GM06990 (cell line): ENCODE measurements around the gene ACVR1.

Source experiments
- DNase-seq: peaks from one replicate; pipeline ENCODE4 v3.0.0-alpha.2; 2011; ENCODE audit not compliant: insufficient read length; ENCODE audit errors: extremely low read depth
- H3K27me3 ChIP-seq: replicated peaks from 2 replicates; pipeline ENCODE4 v1.6.0; 2011; ENCODE audit warnings: low read length; ENCODE audit not compliant: control insufficient read depth, insufficient read depth
- H3K36me3 ChIP-seq: 2 replicates; pipeline ENCODE4 v1.5.1; 2011; ENCODE audit warnings: low read length; ENCODE audit not compliant: control insufficient read depth, insufficient read depth
- H3K4me3 ChIP-seq: replicated peaks from 2 replicates; pipeline ENCODE4 v1.5.1; 2011; ENCODE audit warnings: low read depth, mild to moderate bottlenecking, control low read depth, low read length
- CTCF ChIP-seq: IDR thresholded peaks from 2 replicates; pipeline ENCODE4 v1.5.1; 2011; ENCODE audit warnings: low read length, control low read depth, mild to moderate bottlenecking, inconsistent platforms; ENCODE audit not compliant: insufficient read depth, poor library complexity, severe bottlenecking

ACVR1 gene

GRCh38 chr2:157842106-157842879 lies 33.8 kb downstream of the ACVR1 start:
- Histone ChIP-seq H3K27me3 (peaks cover 1% of the 10 kb centered on the region; the same call in 1 of the 2 replicates), H3K4me3 (no peak overlapping the region), H3K36me3 (no peaks in the 10 kb centered on the region)
- TF ChIP-seq CTCF = no peak
- no peak for DNase-seq

DNA sequence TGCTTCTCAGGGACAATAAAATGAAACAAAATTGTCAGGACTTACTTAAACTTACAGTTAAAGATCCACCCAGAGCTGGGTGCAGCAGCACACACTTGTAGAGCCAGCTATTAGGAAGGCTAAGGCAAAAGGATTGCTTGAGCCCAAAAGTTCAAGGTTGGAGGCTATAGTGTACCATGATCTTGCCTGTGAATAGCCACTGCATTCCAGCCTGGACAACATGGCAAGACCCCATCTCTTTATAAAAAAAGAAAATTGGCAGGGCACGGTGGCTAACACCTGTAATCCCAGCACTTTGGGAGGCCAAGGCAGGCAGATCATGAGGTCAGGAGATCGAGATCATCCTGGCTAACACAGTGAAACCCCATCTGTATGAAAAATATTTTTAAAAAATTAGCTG lies 34.6 kb downstream of the ACVR1 start:
- Histone ChIP-seq H3K27me3 (peaks cover 1% of the 10 kb centered on the region; the same call in 1 of the 2 replicates), H3K4me3 (no peak overlapping the region), H3K36me3 (no peaks in the 10 kb centered on the region)
- TF ChIP-seq CTCF = no peak
- DNase-seq = no peak

DNA sequence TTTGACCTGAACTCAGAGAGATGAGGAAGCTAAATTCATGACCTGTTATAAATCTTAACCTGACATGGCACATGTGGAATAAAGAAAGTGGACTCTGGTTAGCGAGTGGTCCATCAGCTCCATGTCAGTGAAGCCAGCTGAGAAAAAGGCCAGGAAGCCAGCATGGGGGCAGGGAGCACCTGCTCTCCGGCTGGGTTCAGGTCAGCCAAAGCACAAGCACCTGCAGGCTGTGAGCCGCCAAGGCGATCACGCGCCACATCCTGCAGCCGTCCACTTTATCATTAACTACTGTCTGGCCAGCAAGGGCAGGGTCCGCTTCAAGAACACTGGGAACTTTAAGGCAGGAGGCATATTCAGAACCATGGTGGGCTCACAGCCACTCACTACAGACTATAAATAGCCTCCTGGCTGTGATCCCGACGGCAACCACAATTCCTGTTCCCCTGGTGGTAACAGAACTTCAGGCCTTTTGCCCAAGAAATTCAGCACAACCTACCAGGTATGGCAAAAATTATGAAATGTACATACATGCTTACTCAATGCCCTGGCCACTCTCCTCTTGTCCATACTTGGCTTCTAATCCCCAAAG lies 35.5 kb downstream of the ACVR1 start:
- H3K36me3 ChIP-seq = no peaks in the 10 kb centered on the region
- DNase-seq = no peak
- peaks cover 1% of the 10 kb centered on the region; the same call in 1 of the 2 replicates for H3K27me3 ChIP-seq
- H3K4me3 ChIP-seq = no peak overlapping the region
- TF ChIP-seq CTCF = no peak

DNA sequence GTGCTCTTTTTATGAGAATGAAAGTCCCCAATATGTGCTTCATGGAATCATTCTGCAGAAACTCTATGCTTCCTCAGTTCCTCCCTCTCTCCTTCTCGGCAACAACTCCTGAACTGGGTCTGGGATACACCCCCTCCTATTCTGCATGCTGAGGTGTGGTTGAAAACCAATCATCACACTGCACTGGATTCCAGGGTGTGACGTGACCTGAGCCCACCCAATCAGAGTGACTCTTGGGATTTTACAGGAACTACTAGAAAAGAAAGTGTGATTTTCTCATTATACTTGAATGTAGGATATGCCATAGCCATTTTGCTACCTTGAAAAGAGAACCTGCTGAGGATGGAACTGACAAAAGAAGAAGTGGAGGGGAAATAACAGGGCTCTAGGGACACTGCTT lies 36.3 kb downstream of the ACVR1 start:
- Histone ChIP-seq H3K4me3 (no peak overlapping the region), H3K27me3 (peaks cover 1% of the 10 kb centered on the region; the same call in 1 of the 2 replicates), H3K36me3 (no peaks in the 10 kb centered on the region)
- no peak for TF ChIP-seq CTCF
- DNase-seq = no peak

DNA sequence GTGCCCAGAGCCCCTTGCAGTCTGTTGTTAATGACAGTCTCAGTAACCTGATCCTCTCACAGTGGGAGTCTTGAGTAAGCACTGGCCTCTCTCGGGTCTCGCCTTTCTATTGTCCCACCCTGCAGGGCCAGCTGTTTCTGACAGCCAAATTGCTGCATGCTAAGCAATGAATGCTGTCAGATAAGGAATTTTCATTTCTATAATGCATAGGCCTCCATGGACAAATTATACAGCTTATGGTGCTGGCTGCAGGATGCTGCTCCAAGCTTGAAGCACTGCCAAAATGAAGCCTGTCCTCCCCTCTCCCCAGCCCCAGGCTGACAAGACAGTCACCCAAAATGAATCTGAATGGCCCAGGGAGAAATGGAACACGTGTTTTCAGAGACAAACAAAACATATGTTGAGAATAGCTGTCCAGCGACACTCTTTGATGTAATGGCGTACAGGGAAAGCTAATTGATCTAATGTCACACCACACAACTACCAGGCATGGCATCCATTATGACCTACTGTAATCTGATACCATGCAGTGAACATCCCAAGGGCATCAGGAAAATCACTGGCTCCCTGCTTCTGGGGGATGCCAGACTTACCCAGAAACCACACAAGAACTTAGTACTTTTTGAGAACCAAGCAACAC lies 36.8 kb downstream of the ACVR1 start:
- Histone ChIP-seq H3K27me3 (peaks cover 1% of the 10 kb centered on the region; the same call in 1 of the 2 replicates), H3K4me3 (no peak overlapping the region), H3K36me3 (no peaks in the 10 kb centered on the region)
- no peak for DNase-seq
- no peak for TF ChIP-seq CTCF
